Adipocyte (in vitro differentiated cells): ENCODE data around the gene CD44.

ENCODE experiments used
- DNase-seq: peaks from one replicate; pipeline ENCODE4 v3.0.0-alpha.2; 2015; ENCODE audit warnings: low read depth
- H3K27me3 ChIP-seq: replicated peaks from 2 replicates; pipeline ENCODE4 v1.7.0; 2013; ENCODE audit warnings: mild to moderate bottlenecking, low read length, moderate library complexity; ENCODE audit not compliant: control insufficient read depth, insufficient read depth
- H3K36me3 ChIP-seq: 2 replicates; pipeline ENCODE4 v1.7.0; 2013; ENCODE audit warnings: low read length, mild to moderate bottlenecking, moderate library complexity; ENCODE audit not compliant: control insufficient read depth, insufficient read depth, severe bottlenecking
- H3K4me1 ChIP-seq: 2 replicates; pipeline ENCODE4 v1.7.0; 2013; ENCODE audit warnings: mild to moderate bottlenecking, low read length, moderate library complexity; ENCODE audit not compliant: control insufficient read depth, insufficient read depth
- H3K4me3 ChIP-seq: 2 replicates; pipeline ENCODE4 v1.7.0; 2013; ENCODE audit warnings: mild to moderate bottlenecking, low read length, moderate library complexity
- H3K9ac ChIP-seq: 2 replicates; pipeline ENCODE4 v1.7.0; 2013; ENCODE audit warnings: mild to moderate bottlenecking, low read length, moderate library complexity
- H3K9me3 ChIP-seq: 2 replicates; pipeline ENCODE4 v1.7.0; 2013; ENCODE audit warnings: mild to moderate bottlenecking, low read length, moderate library complexity; ENCODE audit not compliant: control insufficient read depth

The CD44 gene

GRCh38 chr11:35245056-35245455 is 106.1 kb downstream of the CD44 start:
- Histone ChIP-seq H3K4me1 (peaks cover 25% of the 10 kb centered on the region), H3K27me3 (no peaks in the 10 kb centered on the region), H3K9ac (no peak overlapping the region), H3K9me3 (no peaks in the 10 kb centered on the region), H3K4me3 (no peak overlapping the region), H3K36me3 (no peaks in the 10 kb centered on the region)
- no peak for DNase-seq

- peaks cover 25% of the 10 kb centered on the region for H3K4me1 ChIP-seq
- no peak overlapping the region for H3K9ac ChIP-seq
- no peak for DNase-seq
- no peaks in the 10 kb centered on the region for H3K36me3 ChIP-seq
- H3K27me3 ChIP-seq = no peaks in the 10 kb centered on the region
- H3K9me3 ChIP-seq = no peaks in the 10 kb centered on the region
- no peak overlapping the region for H3K4me3 ChIP-seq
Observed at GRCh38 chr11:35245786-35246185, 106.8 kb downstream of the CD44 start.

GRCh38 chr11:35246745-35247144 is 107.8 kb downstream of the CD44 start:
- Histone ChIP-seq H3K36me3 (no peaks in the 10 kb centered on the region), H3K9ac (no peak overlapping the region), H3K4me1 (peaks cover 25% of the 10 kb centered on the region), H3K4me3 (no peak overlapping the region), H3K27me3 (no peaks in the 10 kb centered on the region), H3K9me3 (no peaks in the 10 kb centered on the region)
- peak; percentile 68 for DNase-seq

GRCh38 chr11:35247428-35247827 is 108.5 kb downstream of the CD44 start:
- Histone ChIP-seq H3K36me3 (no peaks in the 10 kb centered on the region), H3K9me3 (no peaks in the 10 kb centered on the region), H3K9ac (no peak overlapping the region), H3K4me3 (no peak overlapping the region), H3K27me3 (no peaks in the 10 kb centered on the region), H3K4me1 (peaks cover 25% of the 10 kb centered on the region)
- no peak for DNase-seq

GRCh38 chr11:35247863-35248262 is 108.9 kb downstream of the CD44 start:
- Histone ChIP-seq H3K27me3 (no peaks in the 10 kb centered on the region), H3K9me3 (no peaks in the 10 kb centered on the region), H3K4me3 (no peak overlapping the region), H3K4me1 (peaks cover 30% of the 10 kb centered on the region), H3K36me3 (no peaks in the 10 kb centered on the region), H3K9ac (no peak overlapping the region)
- DNase-seq = no peak

- H3K9me3 ChIP-seq = no peaks in the 10 kb centered on the region
- peak; percentile 21 for DNase-seq
Observed at GRCh38 chr11:35248558-35249323, 109.8 kb downstream of the CD44 start.

GRCh38 chr11:35250192-35250591 is 111.2 kb downstream of the CD44 start:
- Histone ChIP-seq H3K4me1 (peaks cover 46% of the 10 kb centered on the region), H3K9me3 (no peaks in the 10 kb centered on the region), H3K27me3 (no peaks in the 10 kb centered on the region), H3K4me3 (no peak overlapping the region), H3K9ac (no peak overlapping the region), H3K36me3 (no peaks in the 10 kb centered on the region)
- no peak for DNase-seq

More at GRCh38 chr11:35248558-35249323, 109.8 kb downstream of the CD44 start:
- no peaks in the 10 kb centered on the region for H3K36me3 ChIP-seq
- H3K4me1 ChIP-seq = peaks cover 39% of the 10 kb centered on the region
- H3K4me3 ChIP-seq = no peak overlapping the region
- no peaks in the 10 kb centered on the region for H3K27me3 ChIP-seq
- no peak overlapping the region for H3K9ac ChIP-seq

GRCh38 chr11:35250621-35251020 is 111.7 kb downstream of the CD44 start:
- Histone ChIP-seq H3K4me1 (peaks cover 45% of the 10 kb centered on the region), H3K9me3 (no peaks in the 10 kb centered on the region), H3K9ac (no peak overlapping the region), H3K36me3 (no peaks in the 10 kb centered on the region), H3K27me3 (no peaks in the 10 kb centered on the region), H3K4me3 (no peak overlapping the region)
- no peak for DNase-seq

- Histone ChIP-seq H3K9ac (no peak overlapping the region), H3K36me3 (no peaks in the 10 kb centered on the region), H3K27me3 (no peaks in the 10 kb centered on the region), H3K9me3 (no peaks in the 10 kb centered on the region), H3K4me3 (no peak overlapping the region), H3K4me1 (peaks cover 34% of the 10 kb centered on the region)
- DNase-seq = peak; percentile 20
Observed at GRCh38 chr11:35253237-35253636, 114.3 kb downstream of the CD44 start.

GRCh38 chr11:35255514-35255913 is 116.5 kb downstream of the CD44 start:
- Histone ChIP-seq H3K4me1 (peaks cover 29% of the 10 kb centered on the region), H3K4me3 (no peak overlapping the region), H3K9ac (no peak overlapping the region), H3K36me3 (no peaks in the 10 kb centered on the region), H3K9me3 (no peaks in the 10 kb centered on the region), H3K27me3 (no peaks in the 10 kb centered on the region)
- DNase-seq = no peak

GRCh38 chr11:35256296-35256695 is 117.3 kb downstream of the CD44 start:
- H3K27me3 ChIP-seq = no peaks in the 10 kb centered on the region
- no peaks in the 10 kb centered on the region for H3K9me3 ChIP-seq
- no peaks in the 10 kb centered on the region for H3K36me3 ChIP-seq
- no peak overlapping the region for H3K4me3 ChIP-seq
- DNase-seq = no peak
- H3K9ac ChIP-seq = no peak overlapping the region
- H3K4me1 ChIP-seq = peaks cover 29% of the 10 kb centered on the region

- Histone ChIP-seq H3K4me3 (no peak overlapping the region), H3K9ac (no peak overlapping the region), H3K36me3 (no peaks in the 10 kb centered on the region), H3K27me3 (no peaks in the 10 kb centered on the region), H3K4me1 (peaks cover 29% of the 10 kb centered on the region), H3K9me3 (no peaks in the 10 kb centered on the region)
- no peak for DNase-seq
Observed at GRCh38 chr11:35257281-35257680, 118.3 kb downstream of the CD44 start.
